GM23338 (cell line): ENCODE results near the gene OR52I1.

Source experiments
- CREB1 ChIP-seq: fragments of 250-450 bp; sonication (Bioruptor Pico); IDR thresholded peaks from 2 replicates; pipeline ENCODE4 v1.5.0; 2020; ENCODE audit warnings: low read depth, mild to moderate bottlenecking, moderate library complexity
- EZH2 ChIP-seq: fragments of 200-600 bp; sonication (generic); IDR thresholded peaks from one replicate; pipeline ENCODE4 v1.8.0; 2017; ENCODE audit warnings: antibody characterized with exemption, mild to moderate bottlenecking, low read depth; ENCODE audit not compliant: unreplicated experiment
- EZH2phosphoT487 ChIP-seq: fragments of 200-600 bp; sonication (generic); IDR thresholded peaks from one replicate; pipeline ENCODE4 v1.8.1; 2018; ENCODE audit warnings: antibody characterized with exemption; ENCODE audit not compliant: unreplicated experiment
- JUNB ChIP-seq: IDR thresholded peaks from one replicate; pipeline ENCODE4 v1.6.1; 2016; ENCODE audit warnings: antibody characterized with exemption; ENCODE audit not compliant: unreplicated experiment
- NANOG ChIP-seq: IDR thresholded peaks from 2 replicates; pipeline ENCODE4 v1.6.1; 2016; ENCODE audit warnings: antibody characterized with exemption, borderline replicate concordance
- POLR2AphosphoS5 ChIP-seq: IDR thresholded peaks from 2 replicates; pipeline ENCODE4 v1.6.1; 2016; ENCODE audit warnings: antibody characterized with exemption, low read depth
- ZNF114 ChIP-seq: fragments of 250-450 bp; sonication (Bioruptor Pico); IDR thresholded peaks from 2 replicates; pipeline ENCODE4 v1.5.0; 2020; ENCODE audit warnings: mild to moderate bottlenecking, moderate library complexity
- ZNF331 ChIP-seq: fragments of 250-450 bp; sonication (Bioruptor Pico); IDR thresholded peaks from 2 replicates; pipeline ENCODE4 v1.5.0; 2020; ENCODE audit warnings: low read depth, mild to moderate bottlenecking, moderate library complexity
- TF ChIP-seq, protein P1 (sequence below), 2 experiments: fragments of 200-600 bp in 1 of 2; sonication (generic) in 1 of 2; conservative IDR thresholded peaks; 2 replicates each; pipeline versions ENCODE4 v1.5.1 to v1.6.1; 2016 to 2017; ENCODE audit warnings: antibody characterized with exemption in 2 of 2, low read depth in 2 of 2, mild to moderate bottlenecking in 2 of 2, moderate library complexity in 1 of 2
- TF ChIP-seq, protein P2 (sequence below): IDR thresholded peaks from one replicate; pipeline ENCODE4 v1.6.1; 2018; ENCODE audit warnings: antibody characterized with exemption; ENCODE audit not compliant: unreplicated experiment
- TF ChIP-seq, protein P3 (sequence below): fragments of 250-450 bp; sonication (Bioruptor Pico); IDR thresholded peaks from 2 replicates; pipeline ENCODE4 v1.5.0; 2020; ENCODE audit warnings: mild to moderate bottlenecking, moderate library complexity
- TF ChIP-seq, protein P4 (sequence below): IDR thresholded peaks from 2 replicates; pipeline ENCODE4 v1.6.1; 2016; ENCODE audit warnings: antibody characterized with exemption

DNA sequence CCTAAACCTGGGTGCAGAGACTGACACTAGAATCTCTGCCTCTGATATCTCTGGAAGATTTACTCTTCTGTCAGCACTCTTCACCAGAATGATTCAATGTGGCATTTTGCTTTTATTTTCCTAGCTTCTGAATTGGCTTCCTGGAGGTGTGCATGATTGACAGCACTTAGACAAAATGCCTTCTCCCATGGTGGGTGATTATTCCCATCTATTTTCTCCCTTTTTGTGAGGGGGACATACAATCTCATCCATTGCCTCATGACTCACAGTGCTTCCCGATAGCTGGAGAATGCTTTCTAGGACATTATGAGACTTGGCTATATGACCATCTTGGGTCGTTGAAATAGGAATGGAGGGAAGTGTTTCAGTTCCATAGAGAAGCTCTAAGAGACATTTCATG is 18.1 kb downstream of the OR52I1 start:
- TF ChIP-seq EZH2phosphoT487 (no peak), POLR2AphosphoS5 (no peak), EZH2 (no peak), ZNF331 (CRISPR knock-in tag) (no peak), JUNB (no peak), NANOG (no peak), ZNF114 (CRISPR knock-in tag) (no peak), CREB1 (no peak)
- TF ChIP-seq, protein P1, sequence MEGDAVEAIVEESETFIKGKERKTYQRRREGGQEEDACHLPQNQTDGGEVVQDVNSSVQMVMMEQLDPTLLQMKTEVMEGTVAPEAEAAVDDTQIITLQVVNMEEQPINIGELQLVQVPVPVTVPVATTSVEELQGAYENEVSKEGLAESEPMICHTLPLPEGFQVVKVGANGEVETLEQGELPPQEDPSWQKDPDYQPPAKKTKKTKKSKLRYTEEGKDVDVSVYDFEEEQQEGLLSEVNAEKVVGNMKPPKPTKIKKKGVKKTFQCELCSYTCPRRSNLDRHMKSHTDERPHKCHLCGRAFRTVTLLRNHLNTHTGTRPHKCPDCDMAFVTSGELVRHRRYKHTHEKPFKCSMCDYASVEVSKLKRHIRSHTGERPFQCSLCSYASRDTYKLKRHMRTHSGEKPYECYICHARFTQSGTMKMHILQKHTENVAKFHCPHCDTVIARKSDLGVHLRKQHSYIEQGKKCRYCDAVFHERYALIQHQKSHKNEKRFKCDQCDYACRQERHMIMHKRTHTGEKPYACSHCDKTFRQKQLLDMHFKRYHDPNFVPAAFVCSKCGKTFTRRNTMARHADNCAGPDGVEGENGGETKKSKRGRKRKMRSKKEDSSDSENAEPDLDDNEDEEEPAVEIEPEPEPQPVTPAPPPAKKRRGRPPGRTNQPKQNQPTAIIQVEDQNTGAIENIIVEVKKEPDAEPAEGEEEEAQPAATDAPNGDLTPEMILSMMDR (conservative IDR thresholded peaks at IDR 0.05; ENCODE audit: low read depth in 2 of 2) = no peak
- TF ChIP-seq, protein P2, sequence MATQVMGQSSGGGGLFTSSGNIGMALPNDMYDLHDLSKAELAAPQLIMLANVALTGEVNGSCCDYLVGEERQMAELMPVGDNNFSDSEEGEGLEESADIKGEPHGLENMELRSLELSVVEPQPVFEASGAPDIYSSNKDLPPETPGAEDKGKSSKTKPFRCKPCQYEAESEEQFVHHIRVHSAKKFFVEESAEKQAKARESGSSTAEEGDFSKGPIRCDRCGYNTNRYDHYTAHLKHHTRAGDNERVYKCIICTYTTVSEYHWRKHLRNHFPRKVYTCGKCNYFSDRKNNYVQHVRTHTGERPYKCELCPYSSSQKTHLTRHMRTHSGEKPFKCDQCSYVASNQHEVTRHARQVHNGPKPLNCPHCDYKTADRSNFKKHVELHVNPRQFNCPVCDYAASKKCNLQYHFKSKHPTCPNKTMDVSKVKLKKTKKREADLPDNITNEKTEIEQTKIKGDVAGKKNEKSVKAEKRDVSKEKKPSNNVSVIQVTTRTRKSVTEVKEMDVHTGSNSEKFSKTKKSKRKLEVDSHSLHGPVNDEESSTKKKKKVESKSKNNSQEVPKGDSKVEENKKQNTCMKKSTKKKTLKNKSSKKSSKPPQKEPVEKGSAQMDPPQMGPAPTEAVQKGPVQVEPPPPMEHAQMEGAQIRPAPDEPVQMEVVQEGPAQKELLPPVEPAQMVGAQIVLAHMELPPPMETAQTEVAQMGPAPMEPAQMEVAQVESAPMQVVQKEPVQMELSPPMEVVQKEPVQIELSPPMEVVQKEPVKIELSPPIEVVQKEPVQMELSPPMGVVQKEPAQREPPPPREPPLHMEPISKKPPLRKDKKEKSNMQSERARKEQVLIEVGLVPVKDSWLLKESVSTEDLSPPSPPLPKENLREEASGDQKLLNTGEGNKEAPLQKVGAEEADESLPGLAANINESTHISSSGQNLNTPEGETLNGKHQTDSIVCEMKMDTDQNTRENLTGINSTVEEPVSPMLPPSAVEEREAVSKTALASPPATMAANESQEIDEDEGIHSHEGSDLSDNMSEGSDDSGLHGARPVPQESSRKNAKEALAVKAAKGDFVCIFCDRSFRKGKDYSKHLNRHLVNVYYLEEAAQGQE = no peak
- TF ChIP-seq, protein P3, sequence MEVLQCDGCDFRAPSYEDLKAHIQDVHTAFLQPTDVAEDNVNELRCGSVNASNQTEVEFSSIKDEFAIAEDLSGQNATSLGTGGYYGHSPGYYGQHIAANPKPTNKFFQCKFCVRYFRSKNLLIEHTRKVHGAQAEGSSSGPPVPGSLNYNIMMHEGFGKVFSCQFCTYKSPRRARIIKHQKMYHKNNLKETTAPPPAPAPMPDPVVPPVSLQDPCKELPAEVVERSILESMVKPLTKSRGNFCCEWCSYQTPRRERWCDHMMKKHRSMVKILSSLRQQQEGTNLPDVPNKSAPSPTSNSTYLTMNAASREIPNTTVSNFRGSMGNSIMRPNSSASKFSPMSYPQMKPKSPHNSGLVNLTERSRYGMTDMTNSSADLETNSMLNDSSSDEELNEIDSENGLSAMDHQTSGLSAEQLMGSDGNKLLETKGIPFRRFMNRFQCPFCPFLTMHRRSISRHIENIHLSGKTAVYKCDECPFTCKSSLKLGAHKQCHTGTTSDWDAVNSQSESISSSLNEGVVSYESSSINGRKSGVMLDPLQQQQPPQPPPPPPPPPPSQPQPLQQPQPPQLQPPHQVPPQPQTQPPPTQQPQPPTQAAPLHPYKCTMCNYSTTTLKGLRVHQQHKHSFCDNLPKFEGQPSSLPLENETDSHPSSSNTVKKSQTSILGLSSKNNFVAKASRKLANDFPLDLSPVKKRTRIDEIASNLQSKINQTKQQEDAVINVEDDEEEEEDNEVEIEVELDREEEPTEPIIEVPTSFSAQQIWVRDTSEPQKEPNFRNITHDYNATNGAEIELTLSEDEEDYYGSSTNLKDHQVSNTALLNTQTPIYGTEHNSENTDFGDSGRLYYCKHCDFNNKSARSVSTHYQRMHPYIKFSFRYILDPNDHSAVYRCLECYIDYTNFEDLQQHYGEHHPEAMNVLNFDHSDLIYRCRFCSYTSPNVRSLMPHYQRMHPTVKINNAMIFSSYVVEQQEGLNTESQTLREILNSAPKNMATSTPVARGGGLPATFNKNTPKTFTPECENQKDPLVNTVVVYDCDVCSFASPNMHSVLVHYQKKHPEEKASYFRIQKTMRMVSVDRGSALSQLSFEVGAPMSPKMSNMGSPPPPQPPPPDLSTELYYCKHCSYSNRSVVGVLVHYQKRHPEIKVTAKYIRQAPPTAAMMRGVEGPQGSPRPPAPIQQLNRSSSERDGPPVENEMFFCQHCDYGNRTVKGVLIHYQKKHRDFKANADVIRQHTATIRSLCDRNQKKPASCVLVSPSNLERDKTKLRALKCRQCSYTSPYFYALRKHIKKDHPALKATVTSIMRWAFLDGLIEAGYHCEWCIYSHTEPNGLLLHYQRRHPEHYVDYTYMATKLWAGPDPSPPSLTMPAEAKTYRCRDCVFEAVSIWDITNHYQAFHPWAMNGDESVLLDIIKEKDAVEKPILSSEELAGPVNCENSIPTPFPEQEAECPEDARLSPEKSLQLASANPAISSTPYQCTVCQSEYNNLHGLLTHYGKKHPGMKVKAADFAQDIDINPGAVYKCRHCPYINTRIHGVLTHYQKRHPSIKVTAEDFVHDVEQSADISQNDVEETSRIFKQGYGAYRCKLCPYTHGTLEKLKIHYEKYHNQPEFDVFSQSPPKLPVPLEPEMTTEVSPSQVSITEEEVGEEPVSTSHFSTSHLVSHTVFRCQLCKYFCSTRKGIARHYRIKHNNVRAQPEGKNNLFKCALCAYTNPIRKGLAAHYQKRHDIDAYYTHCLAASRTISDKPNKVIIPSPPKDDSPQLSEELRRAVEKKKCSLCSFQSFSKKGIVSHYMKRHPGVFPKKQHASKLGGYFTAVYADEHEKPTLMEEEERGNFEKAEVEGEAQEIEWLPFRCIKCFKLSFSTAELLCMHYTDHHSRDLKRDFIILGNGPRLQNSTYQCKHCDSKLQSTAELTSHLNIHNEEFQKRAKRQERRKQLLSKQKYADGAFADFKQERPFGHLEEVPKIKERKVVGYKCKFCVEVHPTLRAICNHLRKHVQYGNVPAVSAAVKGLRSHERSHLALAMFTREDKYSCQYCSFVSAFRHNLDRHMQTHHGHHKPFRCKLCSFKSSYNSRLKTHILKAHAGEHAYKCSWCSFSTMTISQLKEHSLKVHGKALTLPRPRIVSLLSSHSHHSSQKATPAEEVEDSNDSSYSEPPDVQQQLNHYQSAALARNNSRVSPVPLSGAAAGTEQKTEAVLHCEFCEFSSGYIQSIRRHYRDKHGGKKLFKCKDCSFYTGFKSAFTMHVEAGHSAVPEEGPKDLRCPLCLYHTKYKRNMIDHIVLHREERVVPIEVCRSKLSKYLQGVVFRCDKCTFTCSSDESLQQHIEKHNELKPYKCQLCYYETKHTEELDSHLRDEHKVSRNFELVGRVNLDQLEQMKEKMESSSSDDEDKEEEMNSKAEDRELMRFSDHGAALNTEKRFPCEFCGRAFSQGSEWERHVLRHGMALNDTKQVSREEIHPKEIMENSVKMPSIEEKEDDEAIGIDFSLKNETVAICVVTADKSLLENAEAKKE (CRISPR knock-in tag) = no peak
- TF ChIP-seq, protein P4, sequence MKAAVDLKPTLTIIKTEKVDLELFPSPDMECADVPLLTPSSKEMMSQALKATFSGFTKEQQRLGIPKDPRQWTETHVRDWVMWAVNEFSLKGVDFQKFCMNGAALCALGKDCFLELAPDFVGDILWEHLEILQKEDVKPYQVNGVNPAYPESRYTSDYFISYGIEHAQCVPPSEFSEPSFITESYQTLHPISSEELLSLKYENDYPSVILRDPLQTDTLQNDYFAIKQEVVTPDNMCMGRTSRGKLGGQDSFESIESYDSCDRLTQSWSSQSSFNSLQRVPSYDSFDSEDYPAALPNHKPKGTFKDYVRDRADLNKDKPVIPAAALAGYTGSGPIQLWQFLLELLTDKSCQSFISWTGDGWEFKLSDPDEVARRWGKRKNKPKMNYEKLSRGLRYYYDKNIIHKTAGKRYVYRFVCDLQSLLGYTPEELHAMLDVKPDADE = no peak
